HG03432 (cell line): ENCODE results near the gene PDPK1.
"Not testable (repeated sequence)": the region's sequence is repeated elsewhere in the genome, so short reads cannot be mapped to it uniquely, and the experiment has no call there.

Source experiments
- ATAC-seq: cut with Tn5 transposase; IDR thresholded peaks from one replicate; pipeline ENCODE4 v1.9.1; 2021; ENCODE audit warnings: mild to moderate bottlenecking, moderate library complexity; ENCODE audit not compliant: unreplicated experiment

Gene PDPK1

GRCh38 chr16:2609827-2610470 is 72.1 kb downstream of the PDPK1 start:
- ATAC-seq: no peak

- ATAC-seq: no peak
Observed at GRCh38 chr16:2610781-2611498, 73.1 kb downstream of the PDPK1 start.

- no peak for ATAC-seq
Observed at GRCh38 chr16:2611499-2611862, 73.7 kb downstream of the PDPK1 start.

GRCh38 chr16:2611877-2612276 is 74.1 kb downstream of the PDPK1 start:
- ATAC-seq: not testable (repeated sequence)

GRCh38 chr16:2613251-2613650 is 75.4 kb downstream of the PDPK1 start:
- not testable (repeated sequence) for ATAC-seq

GRCh38 chr16:2614761-2615191 is 77.0 kb downstream of the PDPK1 start:
- ATAC-seq: no peak

- ATAC-seq: not testable (repeated sequence)
Observed at GRCh38 chr16:2618964-2619363, 81.1 kb downstream of the PDPK1 start.

GRCh38 chr16:2619628-2620027 is 81.8 kb downstream of the PDPK1 start:
- not testable (repeated sequence) for ATAC-seq

- ATAC-seq: not testable (repeated sequence)
Observed at GRCh38 chr16:2620870-2621269, 83.0 kb downstream of the PDPK1 start.

- ATAC-seq: not testable (repeated sequence)
Observed at GRCh38 chr16:2621395-2621794, 83.6 kb downstream of the PDPK1 start.

- not testable (repeated sequence) for ATAC-seq
Observed at GRCh38 chr16:2627075-2627474, 89.3 kb downstream of the PDPK1 start.

GRCh38 chr16:2631203-2631602 is 93.4 kb downstream of the PDPK1 start:
- not testable (repeated sequence) for ATAC-seq

GRCh38 chr16:2632291-2632690 is 94.5 kb downstream of the PDPK1 start:
- not testable (repeated sequence) for ATAC-seq

GRCh38 chr16:2639071-2639721 is 101.4 kb downstream of the PDPK1 start:
- ATAC-seq: not testable (repeated sequence)

- ATAC-seq: not testable (repeated sequence)
Observed at GRCh38 chr16:2639722-2640072, 101.9 kb downstream of the PDPK1 start.

GRCh38 chr16:2642561-2642960 is 104.7 kb downstream of the PDPK1 start:
- not testable (repeated sequence) for ATAC-seq

- ATAC-seq: not testable (repeated sequence)
Observed at GRCh38 chr16:2644754-2645453, 107.1 kb downstream of the PDPK1 start.

- ATAC-seq: not testable (repeated sequence)
Observed at GRCh38 chr16:2651268-2651871, 113.5 kb downstream of the PDPK1 start.
